Body of pancreas (tissue), 4 donors: ENCODE data around the gene ANKRD55. TPM values are rescaled to one million over a fixed set of nuclear protein-coding genes. Genes with fewer than 3 reads are reported as not detected.
"Not testable (repeated sequence)": the region's sequence is repeated elsewhere in the genome, so short reads cannot be mapped to it uniquely, and the experiment has no call there.

Source experiments
- ATAC-seq: fragments of 150-250 bp; one replicate; pipeline ENCODE4 v1.9.1; 2016
- DNase-seq, 4 donors: peaks; one replicate each; pipeline ENCODE4 v3.0.0-alpha.2; 2019
- H3K27ac ChIP-seq, 4 donors: fragments of 200-600 bp; sonication (generic); 1 replicate in 3 of 4; 2 replicates in 1 of 4; pipeline versions ENCODE4 v1.5.1 to v1.6.1; 2016 to 2019; ENCODE audit warnings: mild to moderate bottlenecking in 1 of 4, mixed read lengths in 1 of 4, moderate library complexity in 1 of 4
- H3K27me3 ChIP-seq, 2 donors: fragments of 200-600 bp; sonication (generic); one replicate each; pipeline ENCODE4 v1.6.0; 2016; ENCODE audit warnings: mild to moderate bottlenecking in 1 of 2
- H3K36me3 ChIP-seq, 2 donors: fragments of 200-600 bp; sonication (generic); replicated peaks in 1 of 2; 2 replicates each; pipeline ENCODE4 v1.5.1; 2016; ENCODE audit warnings: low read depth in 2 of 2; ENCODE audit not compliant: insufficient read depth in 1 of 2
- H3K4me1 ChIP-seq: fragments of 200-600 bp; sonication (generic); one replicate; pipeline ENCODE4 v1.6.0; 2016
- H3K4me3 ChIP-seq, 2 donors: fragments of 200-600 bp; sonication (generic); 1 replicate in 1 of 2; 2 replicates in 1 of 2; pipeline ENCODE4 v1.5.1; 2016 to 2019
- H3K9me3 ChIP-seq, 3 donors: fragments of 200-600 bp; sonication (generic); 1 replicate in 2 of 3; 2 replicates in 1 of 3; pipeline ENCODE4 v1.5.1; 2016
- POLR2A ChIP-seq, 3 donors: fragments of 450-650 bp; IDR thresholded peaks; one replicate each; pipeline ENCODE4 v1.6.1; 2016; ENCODE audit warnings: antibody characterized with exemption in 3 of 3, mild to moderate bottlenecking in 2 of 3
- WGBS, 2 donors: methylation state at CpG; one replicate each; pipeline ENCODE4 v1.1.5; 2017; 5-methylcytosine and 5-hydroxymethylcytosine counted together
- intact Hi-C: fragments of 100-400 bp; cut with DNase I; formaldehyde crosslinking; loops from one replicate; pipeline ENCODE4 v1.15.1; 2023
- total RNA-seq, 2 donors: library from RNA; depleted of rRNA; stranded (reverse); fragments of >200 nt; gene quantifications; one replicate each; pipeline ENCODE4 v1.1.0, GENCODE V29; 2016
- TF ChIP-seq, protein P1 (sequence below), 7 experiments: fragments of 450-650 bp in 4 of 7; fragments of 200-600 bp in 3 of 7; sonication (generic) in 3 of 7; IDR thresholded peaks; one replicate each; pipeline ENCODE4 v1.5.1; 2016 to 2019; ENCODE audit warnings: antibody characterized with exemption in 7 of 7

The ANKRD55 gene
- total RNA-seq, 2 donors from 2014 or later, result not detected

GRCh38 chr5:56159521-56159947, 73.6 kb downstream of the ANKRD55 start:
- intact Hi-C loops, result no loop called here
- ATAC-seq (no peak), DNase-seq (no peak)
- H3K27me3 ChIP-seq, result no peaks in the 10 kb centered on the region
- H3K36me3 ChIP-seq, result no peaks in the 10 kb centered on the region
- no peaks in the 10 kb centered on the region for H3K9me3 ChIP-seq
- H3K4me1 ChIP-seq, result peaks cover 7% of the 10 kb centered on the region
- H3K4me3 ChIP-seq, result no peak overlapping the region
- peak overlapping the region in 1 of 4 donors; percentile 5 for H3K27ac ChIP-seq
- WGBS, 2 donors, result 67 to 82% methylated on average over 7 of the region's 7 CpGs
- TF ChIP-seq POLR2A (IDR thresholded peaks at IDR 0.05), result no peak
- TF ChIP-seq, protein P1, sequence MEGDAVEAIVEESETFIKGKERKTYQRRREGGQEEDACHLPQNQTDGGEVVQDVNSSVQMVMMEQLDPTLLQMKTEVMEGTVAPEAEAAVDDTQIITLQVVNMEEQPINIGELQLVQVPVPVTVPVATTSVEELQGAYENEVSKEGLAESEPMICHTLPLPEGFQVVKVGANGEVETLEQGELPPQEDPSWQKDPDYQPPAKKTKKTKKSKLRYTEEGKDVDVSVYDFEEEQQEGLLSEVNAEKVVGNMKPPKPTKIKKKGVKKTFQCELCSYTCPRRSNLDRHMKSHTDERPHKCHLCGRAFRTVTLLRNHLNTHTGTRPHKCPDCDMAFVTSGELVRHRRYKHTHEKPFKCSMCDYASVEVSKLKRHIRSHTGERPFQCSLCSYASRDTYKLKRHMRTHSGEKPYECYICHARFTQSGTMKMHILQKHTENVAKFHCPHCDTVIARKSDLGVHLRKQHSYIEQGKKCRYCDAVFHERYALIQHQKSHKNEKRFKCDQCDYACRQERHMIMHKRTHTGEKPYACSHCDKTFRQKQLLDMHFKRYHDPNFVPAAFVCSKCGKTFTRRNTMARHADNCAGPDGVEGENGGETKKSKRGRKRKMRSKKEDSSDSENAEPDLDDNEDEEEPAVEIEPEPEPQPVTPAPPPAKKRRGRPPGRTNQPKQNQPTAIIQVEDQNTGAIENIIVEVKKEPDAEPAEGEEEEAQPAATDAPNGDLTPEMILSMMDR (IDR thresholded peaks at IDR 0.05), result no peak

DNA sequence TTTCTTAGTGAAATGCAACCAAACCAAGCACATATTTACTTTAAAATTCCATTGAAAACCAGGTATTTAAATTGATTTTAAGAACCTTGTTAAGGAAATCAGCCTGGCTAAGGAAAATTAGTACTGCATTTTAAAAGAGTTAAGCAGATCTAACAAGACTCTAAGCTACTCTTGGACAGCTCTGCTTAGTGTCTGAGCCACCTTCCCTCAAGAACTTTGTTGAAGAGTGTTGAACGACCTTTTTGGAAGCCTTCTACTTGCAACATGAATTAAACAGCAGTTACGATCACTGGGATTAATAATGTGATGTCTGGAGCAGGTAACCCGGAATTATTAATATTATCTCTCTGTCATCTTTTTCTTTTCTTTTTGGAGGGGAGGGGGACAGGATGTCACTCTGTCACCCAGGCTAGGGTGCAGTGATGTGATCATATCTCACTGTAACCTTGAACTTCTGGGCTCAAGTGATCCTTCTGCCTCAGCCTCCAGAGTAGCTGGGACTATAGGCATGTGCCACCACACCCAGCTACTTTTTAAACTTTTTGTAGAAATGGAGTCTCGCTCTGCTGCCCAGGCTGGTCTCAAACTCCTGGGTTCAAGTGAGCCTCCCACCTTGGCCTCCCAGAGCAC, 74.7 kb downstream of the ANKRD55 start:
- no peak overlapping the region for H3K4me3 ChIP-seq
- intact Hi-C loops, result no loop called here
- ATAC-seq (no peak), DNase-seq (no peak)
- H3K27ac ChIP-seq, result no peak overlapping the region
- 92 to 94% methylated on average over 4 of the region's 4 CpGs for WGBS, 2 donors
- H3K4me1 ChIP-seq, result peaks cover 7% of the 10 kb centered on the region
- H3K27me3 ChIP-seq, result no peaks in the 10 kb centered on the region
- H3K9me3 ChIP-seq, result no peaks in the 10 kb centered on the region
- no peak for TF ChIP-seq POLR2A (IDR thresholded peaks at IDR 0.05)
- TF ChIP-seq, protein P1 (IDR thresholded peaks at IDR 0.05), result no peak
- no peaks in the 10 kb centered on the region for H3K36me3 ChIP-seq

DNA sequence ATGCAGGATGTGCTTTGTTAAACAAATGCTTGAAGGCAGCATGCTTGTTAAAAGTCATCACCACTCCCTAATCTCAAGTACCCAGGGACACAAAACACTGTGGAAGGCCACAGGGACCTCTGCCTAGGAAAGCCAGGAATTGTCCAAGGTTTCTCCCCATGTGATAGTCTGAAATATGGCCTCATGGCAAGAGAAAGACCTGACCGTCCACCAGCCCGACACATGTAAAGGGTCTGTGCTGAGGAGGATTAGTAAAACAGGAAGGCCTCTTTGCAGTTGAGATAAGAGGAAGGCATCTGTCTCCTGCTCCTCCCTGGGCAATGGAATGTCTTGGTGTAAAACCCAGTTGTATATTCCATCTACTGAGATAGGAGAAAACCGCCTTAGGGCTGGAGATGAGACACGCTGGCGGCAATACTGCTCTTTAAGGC, 75.9 kb downstream of the ANKRD55 start:
- 64 to 89% methylated on average over 4 to 5 of the region's 5 CpGs for WGBS, 2 donors
- H3K27ac ChIP-seq, H3K36me3 ChIP-seq, DNase-seq, ATAC-seq, H3K9me3 ChIP-seq, H3K27me3 ChIP-seq, H3K4me3 ChIP-seq, intact Hi-C loops: not testable (repeated sequence)
- H3K4me1 ChIP-seq, result peaks cover 11% of the 10 kb centered on the region

- not testable (repeated sequence) for ATAC-seq
Measured at GRCh38 chr5:56156585-56157190, 76.4 kb downstream of the ANKRD55 start.

DNA sequence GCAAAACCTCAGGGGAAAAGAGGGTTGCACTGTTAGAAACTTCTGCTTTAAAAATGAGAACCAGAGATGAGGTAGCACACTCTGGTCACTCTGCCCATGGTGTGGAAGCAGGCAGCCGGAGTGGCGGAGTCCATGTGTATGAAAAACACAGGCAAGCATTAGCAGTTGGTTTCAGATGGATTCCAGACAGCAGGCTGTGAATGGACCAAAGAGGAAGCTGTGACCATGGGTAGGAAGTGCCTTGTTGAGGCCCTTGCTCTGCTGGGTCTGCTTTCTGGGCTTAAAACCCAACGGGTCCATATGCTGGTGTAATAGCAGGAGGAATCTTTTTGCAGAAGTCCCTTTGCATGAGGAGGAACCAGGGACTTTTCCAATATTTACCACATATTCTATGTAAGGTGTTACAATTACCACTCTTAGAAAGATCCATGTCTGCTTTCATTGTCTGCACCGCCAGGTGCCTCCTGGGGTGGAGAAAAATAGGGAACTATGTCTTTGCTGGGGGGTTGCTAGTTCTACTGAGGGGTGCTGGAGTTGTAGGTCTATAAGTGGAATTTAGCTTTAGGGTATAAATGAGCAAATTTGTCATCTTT, 77.0 kb downstream of the ANKRD55 start:
- WGBS, 2 donors, result 76 to 91% methylated on average over 4 of the region's 4 CpGs
- intact Hi-C loops, result no loop called here
- no peak for ATAC-seq

More at GRCh38 chr5:56156585-56157190, 76.4 kb downstream of the ANKRD55 start:
- H3K27me3 ChIP-seq, H3K36me3 ChIP-seq, intact Hi-C loops, DNase-seq, H3K4me3 ChIP-seq, H3K9me3 ChIP-seq: not testable (repeated sequence)
- 74 to 77% methylated on average over 6 of the region's 6 CpGs for WGBS, 2 donors
- peaks cover 12% of the 10 kb centered on the region for H3K4me1 ChIP-seq
- H3K27ac ChIP-seq, result peak overlapping the region in 1 of 4 donors; percentile 56

More for the DNA sequence above, 77.0 kb downstream of the ANKRD55 start:
- Histone ChIP-seq H3K27me3 (no peaks in the 10 kb centered on the region), H3K36me3 (no peaks in the 10 kb centered on the region), H3K27ac (peak overlapping the region in 1 of 4 donors; percentile 56), H3K4me1 (peaks cover 12% of the 10 kb centered on the region), H3K9me3 (no peaks in the 10 kb centered on the region), H3K4me3 (no peak overlapping the region)
- no peak for TF ChIP-seq POLR2A (IDR thresholded peaks at IDR 0.05)
- TF ChIP-seq, protein P1 (IDR thresholded peaks at IDR 0.05), result no peak
- peak in 1 of 4 donors; percentile 64 for DNase-seq
